Posterior cingulate gyrus (tissue), 11 donors: Measurements from ENCODE around the gene PHKG2.

Source experiments
- DNase-seq, 10 donors: peaks; one replicate each; pipeline versions ENCODE4 v3.0.0 to v3.0.0-alpha.2; 2020 to 2021; ENCODE audit warnings: mixed read lengths in 3 of 10
- intact Hi-C: fragments of 100-400 bp; cut with DNase I; formaldehyde crosslinking; loops from one replicate; pipeline ENCODE4 v1.15.1; 2023

The PHKG2 gene

DNA sequence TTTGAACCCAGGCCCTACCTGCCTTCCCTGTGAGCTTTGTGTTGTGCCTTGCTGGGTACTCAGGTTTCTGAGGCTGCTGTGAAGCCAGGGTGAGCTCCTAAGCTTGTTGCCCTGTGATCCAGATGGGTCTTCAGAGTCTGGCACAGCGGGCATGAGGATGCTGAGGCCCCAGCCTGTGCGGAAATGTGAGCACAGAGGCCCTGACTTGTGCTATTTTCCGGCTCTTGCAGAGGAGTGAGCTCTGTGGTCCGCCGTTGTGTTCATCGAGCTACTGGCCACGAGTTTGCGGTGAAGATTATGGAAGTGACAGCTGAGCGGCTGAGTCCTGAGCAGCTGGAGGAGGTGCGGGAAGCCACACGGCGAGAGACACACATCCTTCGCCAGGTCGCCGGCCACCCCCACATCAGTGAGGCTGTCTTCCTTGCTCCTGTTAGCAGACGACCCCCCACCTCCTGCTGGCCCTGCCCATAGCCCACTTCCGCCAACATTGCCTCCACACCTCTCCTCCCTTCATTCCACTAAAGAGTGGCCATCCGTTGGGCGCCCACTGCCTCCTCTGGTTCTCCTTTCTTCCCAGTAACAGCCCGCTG is 2.7 kb downstream of the PHKG2 start:
- peak in 1 of 10 donors; percentile 65 for DNase-seq
- intact Hi-C loops: loop anchor here (5.0 kb wide), 1 partner anchor 314 kb away; no protein-coding TSS in a partner anchor

DNA sequence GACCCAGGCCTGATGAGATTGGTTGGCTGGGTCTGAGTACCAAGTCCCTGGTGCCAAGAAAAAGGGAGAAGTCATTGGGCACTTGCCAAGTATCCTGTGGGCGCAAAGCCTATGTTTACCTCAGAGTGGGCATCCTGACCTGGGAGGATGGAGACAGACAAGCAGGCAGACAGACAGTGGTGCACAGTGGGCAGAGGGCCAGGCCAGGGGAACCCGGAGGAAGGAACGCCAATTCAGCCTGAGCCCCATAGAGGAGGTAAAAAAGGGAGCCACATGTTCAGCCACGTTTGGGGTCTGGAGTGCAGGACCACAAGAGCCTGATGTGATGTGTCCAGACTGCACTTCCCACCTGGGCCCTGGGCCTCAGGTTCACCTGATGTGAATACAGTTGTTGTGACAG is 5.4 kb downstream of the PHKG2 start:
- DNase-seq: peak in 2 of 10 donors; percentile 13 to 58
- intact Hi-C loops: loop anchor here (5.0 kb wide), 1 partner anchor 316 kb away; no protein-coding TSS in a partner anchor

DNA sequence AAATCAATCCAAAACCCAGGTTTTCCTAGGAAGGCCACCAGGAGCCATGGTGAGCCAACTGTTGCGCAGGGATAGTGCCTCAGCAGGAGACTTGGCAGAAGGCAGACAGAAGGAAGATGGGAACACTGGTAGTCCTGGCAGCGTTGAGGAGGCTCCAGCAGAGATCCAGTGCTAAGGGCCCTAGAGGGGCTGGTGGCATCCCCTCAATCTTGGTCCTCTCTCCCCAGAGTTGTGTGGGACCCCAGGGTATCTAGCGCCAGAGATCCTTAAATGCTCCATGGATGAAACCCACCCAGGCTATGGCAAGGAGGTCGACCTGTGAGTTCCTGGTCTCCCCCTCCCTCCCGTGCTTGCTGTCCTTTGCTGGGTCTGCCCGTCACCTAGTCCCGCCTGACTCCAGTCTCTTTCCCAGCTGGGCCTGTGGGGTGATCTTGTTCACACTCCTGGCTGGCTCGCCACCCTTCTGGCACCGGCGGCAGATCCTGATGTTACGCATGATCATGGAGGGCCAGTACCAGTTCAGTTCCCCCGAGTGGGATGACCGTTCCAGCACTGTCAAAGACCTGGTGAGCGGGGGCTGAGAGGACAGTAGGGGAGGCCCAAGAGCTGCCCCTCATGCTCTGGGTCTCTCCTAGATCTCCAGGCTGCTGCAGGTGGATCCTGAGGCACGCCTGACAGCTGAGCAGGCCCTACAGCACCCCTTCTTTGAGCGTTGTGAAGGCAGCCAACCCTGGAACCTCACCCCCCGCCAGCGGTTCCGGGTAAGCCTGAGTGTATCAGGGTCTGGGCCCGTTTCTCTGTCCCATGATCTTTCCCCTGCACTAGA is 7.9 kb downstream of the PHKG2 start:
- intact Hi-C loops: no loop called here
- DNase-seq: peak in 2 of 10 donors; percentile 23 to 75

DNA sequence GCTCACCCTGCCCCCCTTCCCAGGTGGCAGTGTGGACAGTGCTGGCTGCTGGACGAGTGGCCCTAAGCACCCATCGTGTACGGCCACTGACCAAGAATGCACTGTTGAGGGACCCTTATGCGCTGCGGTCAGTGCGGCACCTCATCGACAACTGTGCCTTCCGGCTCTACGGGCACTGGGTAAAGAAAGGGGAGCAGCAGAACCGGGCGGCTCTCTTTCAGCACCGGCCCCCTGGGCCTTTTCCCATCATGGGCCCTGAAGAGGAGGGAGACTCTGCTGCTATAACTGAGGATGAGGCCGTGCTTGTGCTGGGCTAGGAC is 8.5 kb downstream of the PHKG2 start:
- intact Hi-C loops: no loop called here
- DNase-seq: peak in 1 of 10 donors; percentile 36

DNA sequence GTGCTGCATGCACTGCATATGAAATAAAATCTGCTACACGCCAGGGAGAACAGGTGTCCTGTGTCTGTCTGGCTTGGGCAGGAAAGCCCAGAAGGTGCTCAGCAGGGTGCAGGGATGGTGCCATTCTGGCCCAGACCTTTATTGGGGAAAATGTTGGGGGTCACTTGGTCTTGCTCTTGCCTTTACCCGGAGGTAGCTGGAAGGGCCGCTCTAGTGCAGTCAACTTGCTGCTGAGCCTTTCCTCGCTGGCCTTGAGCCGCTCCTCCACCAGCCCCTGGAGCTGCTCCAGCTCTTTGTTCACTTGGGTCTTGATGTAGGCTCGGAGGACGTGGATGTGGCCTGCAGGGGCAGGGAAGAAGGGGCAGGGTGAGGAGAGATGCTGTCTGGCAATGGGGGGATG is 9.1 kb downstream of the PHKG2 start:
- intact Hi-C loops: no loop called here
- peak in 2 of 10 donors; percentile 13 to 49 for DNase-seq

DNA sequence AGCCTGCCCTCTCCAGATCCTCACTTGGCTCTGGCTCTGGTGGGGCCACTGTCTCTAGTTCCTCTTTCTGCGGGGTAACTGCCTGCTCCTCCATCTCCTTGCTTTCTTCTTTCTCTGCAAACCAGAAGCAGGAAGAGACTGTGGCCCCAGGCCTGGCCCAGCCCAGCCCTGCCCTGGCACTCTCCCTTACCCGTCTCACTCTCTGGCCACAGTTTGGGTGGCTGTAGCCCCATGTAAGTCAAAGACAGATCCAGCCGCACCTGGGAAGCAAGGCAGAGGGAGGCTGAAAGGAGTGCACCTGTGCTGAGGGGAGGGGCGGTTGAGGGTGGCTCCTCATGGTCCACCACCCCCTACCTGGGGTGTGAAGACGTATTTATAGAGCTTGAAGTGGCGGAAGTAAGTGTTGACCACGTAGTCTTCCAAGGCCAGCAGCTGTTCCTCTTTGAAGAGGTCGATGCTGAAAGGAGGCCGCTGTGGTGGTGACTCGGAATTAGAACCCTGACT is 10.8 kb downstream of the PHKG2 start:
- peak in 3 of 10 donors; percentile 9 to 77 (median 55) for DNase-seq
- intact Hi-C loops: no loop called here

DNA sequence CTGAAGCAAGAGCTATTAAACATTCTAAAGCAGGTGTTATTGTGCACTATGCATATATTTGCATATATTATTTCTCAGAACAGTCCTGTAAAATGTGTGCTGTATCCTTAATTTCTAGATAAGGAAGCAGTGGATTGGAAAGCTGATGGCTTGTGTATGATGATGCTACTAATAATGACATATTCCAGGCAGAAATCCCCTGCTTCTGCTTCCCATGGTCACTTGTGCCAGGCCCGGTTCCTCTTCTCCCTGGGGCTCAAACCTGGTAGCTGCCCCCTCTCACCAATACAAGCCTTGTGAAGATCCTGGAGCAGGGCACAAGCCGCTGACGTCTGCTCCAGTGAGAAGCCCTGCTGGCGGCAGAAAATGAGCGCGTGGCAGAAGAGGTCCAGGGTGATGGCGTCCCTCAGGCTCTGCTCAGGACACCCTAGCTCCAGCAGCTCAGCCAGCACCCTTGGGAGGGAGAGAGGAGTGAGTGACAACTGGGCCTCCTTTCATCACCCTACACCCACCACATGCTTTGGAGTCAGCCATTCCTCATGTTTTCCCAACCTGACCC is 11.9 kb downstream of the PHKG2 start:
- peak in 3 of 10 donors; percentile 10 to 43 (median 18) for DNase-seq
- intact Hi-C loops: loop anchor here (10.0 kb wide), 1 partner anchor 65 kb away; no protein-coding TSS in a partner anchor

DNA sequence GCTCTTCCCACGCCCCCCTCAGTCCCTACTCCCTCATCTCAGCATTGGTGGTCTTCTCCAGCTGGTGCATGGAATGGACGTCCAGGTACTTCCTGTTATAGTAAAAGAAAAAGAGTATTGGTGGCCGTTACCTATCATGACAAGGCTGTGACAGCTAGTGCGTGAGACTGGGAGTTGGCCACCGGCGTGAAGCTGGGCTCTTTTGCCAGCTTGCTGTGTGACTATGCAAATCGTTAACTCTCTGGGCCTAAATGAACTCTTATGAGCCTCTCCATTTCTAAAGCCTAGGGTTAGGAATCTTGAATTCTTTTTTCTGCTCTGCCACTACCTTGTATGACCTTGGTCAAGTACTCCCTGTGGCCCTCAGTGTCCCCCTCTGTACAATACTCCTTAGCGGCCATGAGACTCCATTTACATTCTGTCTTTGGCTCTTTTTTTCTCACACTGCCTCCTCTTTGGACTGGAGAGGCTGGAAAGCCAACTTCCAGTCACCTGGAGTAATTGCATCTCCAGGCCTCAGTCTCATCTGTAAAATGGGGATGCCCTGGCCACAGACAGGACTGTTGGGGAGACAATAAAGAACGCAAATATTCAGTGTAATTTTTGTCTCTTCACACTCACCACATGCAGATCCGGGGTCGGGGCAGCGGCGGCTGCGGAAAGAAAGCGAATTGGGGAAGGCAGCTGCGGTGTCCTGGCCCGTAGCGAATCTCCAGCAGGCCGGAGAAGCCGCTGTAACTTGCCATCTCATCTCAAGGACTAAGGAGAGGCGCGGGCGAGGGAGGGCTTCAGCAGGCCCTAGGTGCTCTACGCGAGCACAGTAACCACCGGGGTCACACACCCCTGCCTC is 12.6 kb downstream of the PHKG2 start:
- peak in 2 of 10 donors; percentile 6 to 45 for DNase-seq
- intact Hi-C loops: loop anchor here (10.0 kb wide), 1 partner anchor 64 kb away; no protein-coding TSS in a partner anchor

DNA sequence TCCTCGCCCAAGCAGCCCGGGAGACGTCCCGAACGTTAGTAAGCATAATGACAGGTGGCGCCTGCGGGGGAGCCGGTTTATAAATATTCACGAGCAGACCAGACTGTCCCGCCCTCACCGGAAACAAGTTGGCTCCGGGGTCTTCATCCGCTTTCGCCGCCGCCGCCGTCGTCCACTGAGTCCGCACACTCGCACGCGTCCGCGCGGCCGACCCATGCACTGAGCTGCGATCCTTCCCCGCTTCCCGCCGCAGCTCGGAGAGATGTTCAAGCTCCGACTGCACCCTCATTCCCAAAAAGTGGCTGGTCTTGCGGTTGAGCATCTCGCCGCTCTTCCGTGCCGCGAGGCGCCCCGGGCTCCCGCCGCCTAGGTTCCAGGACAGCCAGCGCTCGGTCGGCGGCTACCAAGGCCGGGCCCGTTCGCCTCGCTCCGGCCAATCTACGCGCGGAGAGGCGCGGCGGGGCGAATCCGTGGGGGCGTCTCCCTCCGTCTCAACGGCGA is 13.3 kb downstream of the PHKG2 start:
- intact Hi-C loops: loop anchor here (10.0 kb wide), 1 partner anchor 63 kb away; no protein-coding TSS in a partner anchor
- peak in 5 of 10 donors; percentile 31 to 89 (median 82) for DNase-seq

DNA sequence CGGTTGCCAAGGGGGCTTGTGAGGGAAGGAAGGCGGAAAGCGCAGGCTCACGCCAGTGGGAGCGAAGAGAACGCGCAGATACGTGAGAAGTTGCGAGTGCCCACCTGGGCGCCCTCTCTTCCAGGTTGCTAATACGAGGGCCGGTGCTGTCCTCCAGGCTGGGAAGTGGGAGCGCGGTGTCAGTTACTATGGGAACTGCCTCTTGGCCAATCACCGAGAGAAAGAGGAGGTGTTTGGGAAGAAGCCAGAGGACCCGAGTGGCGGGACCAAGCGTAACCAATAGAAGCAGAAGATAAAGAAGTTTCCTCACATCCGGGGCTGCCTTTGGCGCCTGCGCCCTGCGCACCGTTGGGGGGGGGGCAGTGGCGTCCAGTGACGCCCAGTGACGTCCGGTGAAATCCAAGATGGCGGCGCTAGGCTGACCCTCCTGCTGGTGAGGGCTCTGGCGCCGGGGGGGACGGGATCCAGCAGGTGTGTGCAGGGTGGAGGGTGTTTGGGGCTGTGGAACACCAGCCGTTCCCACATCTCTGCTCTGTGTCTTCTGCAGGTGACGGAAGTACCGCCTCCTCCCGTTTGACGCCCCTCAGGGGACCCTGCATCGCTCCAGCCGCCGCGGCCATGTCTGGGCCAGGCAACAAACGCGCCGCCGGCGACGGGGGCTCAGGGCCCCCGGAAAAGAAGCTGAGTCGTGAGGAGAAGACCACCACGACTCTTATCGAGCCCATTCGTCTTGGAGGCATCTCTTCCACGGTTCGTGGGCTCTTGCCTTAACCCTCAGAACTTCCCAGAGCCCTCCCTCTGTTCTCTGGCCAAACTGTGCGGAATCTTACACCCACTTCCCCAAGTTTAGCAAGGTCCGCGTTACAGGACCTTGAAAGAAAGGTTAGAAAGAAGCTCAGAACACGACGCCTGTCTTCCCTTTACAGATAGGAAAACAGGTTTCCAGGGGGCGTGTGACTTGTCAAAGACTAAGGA is 14.0 kb downstream of the PHKG2 start, which contains the start of the genes CFAP119 and RNF40:
TSS of gene CFAP119 (minus strand) at position 135 of the 975 bp plus-strand sequence. CDS start 314 bp downstream, outside the sequence.
TSS of gene RNF40 (plus strand) at position 395 of the 975 bp plus-strand sequence. CDS start at position 619, 224 bp downstream.
- peak; percentile 92 to 99 (median 96) for DNase-seq
- intact Hi-C loops: loop anchor here (2.0 to 10.0 kb wide), 2 partner anchors 13 to 63 kb away; partner anchors contain the start of gene PHKG2

DNA sequence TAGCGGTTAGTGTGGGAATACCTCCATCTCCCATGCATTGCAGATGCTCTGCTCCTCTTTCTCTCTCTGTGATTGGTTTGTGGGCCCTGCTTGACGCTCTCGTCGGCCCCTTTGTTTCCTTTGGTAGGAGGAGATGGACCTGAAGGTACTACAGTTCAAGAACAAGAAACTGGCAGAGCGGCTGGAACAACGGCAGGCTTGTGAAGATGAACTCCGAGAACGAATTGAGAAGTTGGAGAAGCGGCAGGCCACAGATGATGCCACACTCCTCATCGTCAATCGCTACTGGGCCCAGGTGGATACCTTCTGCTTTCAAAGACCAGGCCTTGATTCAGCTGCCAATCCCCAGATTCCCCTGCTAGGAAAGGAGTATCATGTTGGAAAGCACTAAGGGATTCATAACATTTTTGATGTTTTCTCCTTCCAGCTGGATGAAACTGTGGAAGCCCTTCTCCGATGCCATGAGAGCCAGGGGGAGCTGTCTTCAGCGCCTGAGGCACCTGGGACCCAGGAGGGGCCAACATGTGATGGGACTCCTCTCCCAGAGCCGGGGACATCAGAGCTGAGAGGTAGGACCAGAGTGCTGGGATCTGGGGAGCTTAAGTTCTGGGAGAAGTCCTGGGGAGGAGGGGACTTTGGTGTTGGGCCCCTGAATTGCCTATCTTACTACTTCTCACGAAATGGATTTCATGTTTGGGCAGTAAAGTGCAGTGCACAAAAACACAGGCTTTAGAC is 14.9 kb downstream of the PHKG2 start:
- DNase-seq: peak in 3 of 10 donors; percentile 7 to 38 (median 30)
- intact Hi-C loops: loop anchor here (2.0 to 10.0 kb wide), 2 partner anchors 14 to 62 kb away; partner anchors contain the start of gene PHKG2

DNA sequence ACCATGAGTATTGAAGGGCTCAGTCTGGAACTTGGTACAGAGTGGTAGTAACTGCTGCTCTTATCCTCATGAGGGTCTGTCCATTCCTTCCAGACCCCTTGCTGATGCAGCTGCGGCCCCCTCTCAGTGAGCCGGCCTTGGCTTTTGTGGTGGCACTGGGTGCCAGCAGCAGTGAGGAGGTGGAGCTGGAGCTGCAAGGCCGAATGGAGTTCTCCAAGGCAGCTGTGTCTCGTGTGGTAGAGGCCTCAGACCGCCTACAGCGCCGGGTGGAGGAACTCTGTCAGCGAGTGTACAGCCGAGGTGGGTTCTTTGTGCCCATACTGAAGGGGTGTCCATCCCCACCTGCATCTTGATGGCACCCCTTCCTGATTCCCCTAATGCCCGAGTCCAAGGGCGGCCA is 15.9 kb downstream of the PHKG2 start:
- peak in 3 of 10 donors; percentile 14 to 62 (median 38) for DNase-seq
- intact Hi-C loops: loop anchor here (10.0 kb wide), 1 partner anchor 61 kb away; no protein-coding TSS in a partner anchor

DNA sequence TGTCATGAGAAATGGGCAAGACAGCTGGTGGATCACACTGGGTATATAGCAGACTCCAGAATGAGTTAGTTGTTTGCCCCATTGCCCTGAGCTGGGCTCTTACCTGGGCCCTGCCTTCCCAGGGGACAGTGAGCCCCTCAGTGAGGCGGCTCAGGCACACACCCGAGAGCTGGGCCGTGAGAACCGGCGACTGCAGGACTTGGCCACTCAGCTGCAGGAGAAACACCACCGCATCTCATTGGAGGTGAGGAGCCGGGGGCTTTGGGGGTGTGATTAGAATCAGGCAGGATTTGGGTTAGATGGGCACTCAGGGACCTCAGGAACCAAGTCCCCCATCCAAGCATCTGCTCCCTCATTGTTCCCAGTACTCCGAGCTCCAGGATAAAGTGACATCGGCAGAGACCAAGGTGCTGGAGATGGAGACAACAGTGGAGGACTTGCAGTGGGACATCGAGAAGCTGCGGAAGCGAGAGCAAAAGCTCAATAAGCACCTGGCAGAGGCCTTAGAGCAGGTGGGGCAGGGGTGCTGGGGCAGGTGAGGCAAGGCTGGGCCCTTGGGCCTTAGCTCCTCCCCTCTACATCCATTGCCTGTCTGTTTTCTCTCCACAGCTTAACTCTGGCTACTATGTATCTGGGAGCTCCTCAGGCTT is 16.7 kb downstream of the PHKG2 start:
- intact Hi-C loops: loop anchor here (10.0 kb wide), 1 partner anchor 60 kb away; no protein-coding TSS in a partner anchor
- DNase-seq: peak in 2 of 10 donors; percentile 49 to 72

DNA sequence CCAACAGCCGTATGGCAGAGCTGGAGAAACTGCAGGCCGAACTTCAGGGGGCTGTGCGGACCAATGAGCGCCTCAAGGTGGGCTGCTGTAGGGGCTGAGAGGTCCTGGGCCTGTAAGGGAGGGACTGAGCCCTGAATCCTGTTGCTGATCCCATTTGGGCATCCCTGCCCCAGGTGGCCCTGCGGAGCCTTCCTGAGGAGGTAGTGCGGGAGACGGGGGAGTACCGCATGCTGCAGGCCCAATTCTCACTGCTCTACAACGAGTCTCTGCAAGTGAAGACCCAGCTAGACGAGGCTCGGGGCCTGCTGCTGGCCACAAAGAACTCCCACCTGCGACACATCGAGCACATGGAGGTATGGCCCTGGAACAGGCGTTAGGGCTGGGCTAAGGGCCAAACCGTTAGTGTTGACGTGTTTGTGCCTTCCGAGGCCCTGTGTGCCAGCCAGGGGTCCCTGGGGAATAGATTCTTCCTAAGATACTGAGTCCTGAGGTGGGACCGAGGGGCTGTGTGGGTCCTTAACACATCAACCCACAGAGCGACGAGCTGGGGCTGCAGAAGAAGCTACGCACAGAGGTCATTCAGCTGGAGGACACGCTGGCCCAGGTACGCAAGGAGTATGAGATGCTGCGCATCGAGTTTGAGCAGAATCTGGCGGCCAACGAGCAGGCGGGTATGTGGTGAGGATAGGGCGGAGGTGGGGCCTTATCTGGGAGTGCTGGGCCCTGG is 18.1 kb downstream of the PHKG2 start:
- peak in 3 of 10 donors; percentile 57 to 70 (median 61) for DNase-seq
- intact Hi-C loops: loop anchor here (10.0 kb wide), 1 partner anchor 58 kb away; no protein-coding TSS in a partner anchor

DNA sequence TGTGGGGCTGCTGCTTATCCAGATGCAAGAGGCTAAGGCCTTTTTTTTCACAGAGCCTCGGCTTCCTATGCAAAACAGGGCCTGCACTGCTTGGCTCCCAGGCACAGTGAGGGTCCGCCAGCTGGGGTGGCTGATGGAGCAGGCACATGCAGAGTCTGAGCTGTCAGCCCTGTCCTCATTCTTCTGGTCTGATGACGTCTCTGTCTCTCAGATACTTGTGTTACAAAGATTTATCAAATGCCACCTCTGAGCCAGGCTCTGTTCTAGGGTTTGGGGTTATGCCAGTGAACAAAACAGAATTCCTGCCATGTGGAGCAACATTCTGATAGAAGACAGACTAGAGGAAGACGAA is 18.7 kb downstream of the PHKG2 start:
- peak in 1 of 10 donors; percentile 38 for DNase-seq

More for the DNA sequence above, 18.7 kb downstream of the PHKG2 start:
- intact Hi-C loops: loop anchor here (10.0 kb wide), 1 partner anchor 58 kb away; no protein-coding TSS in a partner anchor
